Transverse colon (tissue), 3 donors: Measurements from ENCODE around the gene OSBPL2.

Experiments
- POLR2A ChIP-seq: fragments of 450-650 bp; IDR thresholded peaks from one replicate; pipeline ENCODE4 v1.6.1; 2016; ENCODE audit warnings: antibody characterized with exemption, mild to moderate bottlenecking, moderate library complexity
- POLR2AphosphoS5 ChIP-seq, 3 donors: sonication (generic); formaldehyde crosslinking; IDR thresholded peaks; one replicate each; pipeline ENCODE4 v1.6.1; 2016; ENCODE audit warnings: antibody characterized with exemption in 3 of 3

DNA sequence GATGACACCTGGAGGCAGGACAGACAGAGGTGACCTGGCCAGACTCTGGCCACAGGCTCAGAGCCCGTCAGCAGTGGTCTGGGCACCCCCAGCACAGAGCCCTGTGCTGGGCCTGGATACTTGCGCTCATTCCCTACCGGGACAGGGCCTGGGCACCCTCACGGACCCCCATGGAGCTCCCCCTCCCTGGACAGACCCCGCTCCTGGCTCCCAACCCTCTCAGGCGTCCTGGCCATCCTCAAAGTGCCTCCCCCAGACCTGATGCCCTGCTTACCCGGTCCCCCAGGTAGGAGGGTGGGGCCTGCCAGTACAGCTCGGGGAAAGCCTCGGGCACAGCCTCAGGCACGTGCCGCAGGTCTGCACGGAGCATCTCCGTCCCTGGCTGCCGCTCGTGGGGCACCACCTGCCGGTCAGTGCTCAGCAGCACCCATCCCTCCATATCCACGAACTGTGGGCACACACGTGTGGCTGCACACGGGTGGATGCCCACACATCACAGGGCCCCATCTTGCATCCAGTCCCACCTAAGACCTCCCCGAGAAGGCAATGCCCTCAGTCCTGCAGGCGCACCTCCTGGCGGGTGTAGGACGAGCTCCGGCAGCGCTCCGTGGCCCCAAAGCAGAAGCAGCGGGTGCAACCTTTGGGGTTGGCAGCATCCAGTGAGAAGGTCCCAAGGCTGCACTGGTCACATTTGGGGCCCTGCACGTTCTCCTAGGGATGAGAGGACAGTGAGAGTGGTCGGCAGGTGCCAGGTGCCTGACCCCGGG lies 88.8 kb downstream of the OSBPL2 start:
- TF ChIP-seq POLR2AphosphoS5 (IDR thresholded peaks at IDR 0.05) (no peak), POLR2A (no peak)
